HepG2 (cell line): ENCODE results near the gene KCNQ2. TPM values are rescaled to one million over a fixed set of nuclear protein-coding genes. Genes with fewer than 3 reads are reported as not detected.
A peak's percentile ranks its signal among the peaks of the same experiment; 100 is the strongest.

Experiments used
- AGO1 ChIP-seq: fragments of 200-400 bp; formaldehyde crosslinking; IDR thresholded peaks from 2 replicates; pipeline ENCODE4 v1.6.1; 2017; ENCODE audit warnings: mild to moderate bottlenecking, low read depth, low read length, moderate library complexity; ENCODE audit not compliant: poor library complexity, severe bottlenecking
- CSRNP1 ChIP-seq: sonication (generic); formaldehyde crosslinking; IDR thresholded peaks from 2 replicates; pipeline ENCODE4 v1.8.1; 2023; ENCODE audit warnings: mild to moderate bottlenecking, missing genetic modification reagents
- DRAP1 ChIP-seq: IDR thresholded peaks from 2 replicates; pipeline ENCODE4 v1.6.1; 2016; ENCODE audit warnings: missing genetic modification reagents, missing compliant biosample characterization
- ELF1 ChIP-seq: sonication (generic); formaldehyde crosslinking; IDR thresholded peaks from 2 replicates; pipeline ENCODE4 v1.4.0; 2020; ENCODE audit warnings: missing genetic modification reagents
- KDM4B ChIP-seq: sonication (generic); formaldehyde crosslinking; IDR thresholded peaks from 2 replicates; pipeline ENCODE4 v1.4.0; 2020; ENCODE audit warnings: missing genetic modification reagents
- KLF12 ChIP-seq: sonication (generic); formaldehyde crosslinking; IDR thresholded peaks from 2 replicates; pipeline ENCODE4 v1.4.0; 2020; ENCODE audit warnings: missing genetic modification reagents, borderline replicate concordance
- KLF6 ChIP-seq: IDR thresholded peaks from 2 replicates; pipeline ENCODE4 v1.8.0; 2016; ENCODE audit warnings: missing biosample characterization, missing genetic modification reagents
- MTA1 ChIP-seq: sonication (generic); formaldehyde crosslinking; IDR thresholded peaks from 2 replicates; pipeline ENCODE4 v1.4.0; 2020; ENCODE audit warnings: missing genetic modification reagents, mild to moderate bottlenecking, borderline replicate concordance
- NFKB2 ChIP-seq: sonication (generic); formaldehyde crosslinking; IDR thresholded peaks from 2 replicates; pipeline ENCODE4 v1.4.0; 2020; ENCODE audit warnings: missing genetic modification reagents, borderline replicate concordance
- PBX3 ChIP-seq: sonication (generic); formaldehyde crosslinking; IDR thresholded peaks from 2 replicates; pipeline ENCODE4 v1.8.1; 2023; ENCODE audit warnings: missing genetic modification reagents, inconsistent platforms, borderline replicate concordance
- PRDM15 ChIP-seq: sonication (generic); formaldehyde crosslinking; IDR thresholded peaks from 2 replicates; pipeline ENCODE4 v1.4.0; 2020; ENCODE audit warnings: missing genetic modification reagents
- ZGPAT ChIP-seq: IDR thresholded peaks from 2 replicates; pipeline ENCODE4 v1.6.1; 2016; ENCODE audit warnings: mild to moderate bottlenecking
- ZNF329 ChIP-seq: sonication (generic); formaldehyde crosslinking; IDR thresholded peaks from 2 replicates; pipeline ENCODE4 v1.9.0; 2021; ENCODE audit warnings: low read depth, mild to moderate bottlenecking, missing genetic modification reagents
- polyA plus RNA-seq, 8 experiments: library from polyadenylated mRNA; depleted of rRNA in 3 of 8; stranded (reverse) in 7 of 8; unstranded in 1 of 8; fragments of >200 nt; fragmentation: Illumina TruSeq in 4 of 8; extraction: Trizol in 4 of 8; gene quantifications; 2 replicates each; pipeline versions ENCODE4 v1.2.1 to v1.2.3, GENCODE V29; 2011 to 2016; ENCODE audit warnings: low read depth in 4 of 8, missing spikeins in 1 of 8, mixed read lengths in 1 of 8; ENCODE audit not compliant: insufficient read depth in 1 of 8
- total RNA-seq, 5 experiments: library from RNA; depleted of rRNA; stranded (reverse); fragments of >200 nt; fragmentation: Illumina TruSeq; extraction: Trizol; gene quantifications; 2 replicates each; pipeline ENCODE4 v1.2.3, GENCODE V29; 2016; ENCODE audit warnings: low read depth in 1 of 5
- TF ChIP-seq, protein P1 (sequence below): sonication (generic); formaldehyde crosslinking; IDR thresholded peaks from 2 replicates; pipeline ENCODE4 v1.5.1; 2020; ENCODE audit warnings: missing genetic modification reagents, mild to moderate bottlenecking, borderline replicate concordance

The KCNQ2 gene
- total and polyA plus RNA-seq, 2 of the 13 experiments (the other 11 are each of a cell fraction or from before 2014, with no cell fraction given): not detected

GRCh38 chr20:63381781-63382431 lies 90.5 kb downstream of the KCNQ2 start (continued):
- TF ChIP-seq MTA1 (CRISPR knock-in tag) (no peak), KLF12 (CRISPR knock-in tag) (0 out of 2 replicates have a peak, but pooled peaks have one; percentile 62), CSRNP1 (CRISPR knock-in tag) (no peak), ZNF329 (CRISPR knock-in tag) (0 out of 2 replicates have a peak, but pooled peaks have one; percentile 21), AGO1 (peak; percentile 46), KDM4B (CRISPR knock-in tag) (peak; percentile 38; the same call in 1 of the 2 replicates), DRAP1 (no peak), PRDM15 (CRISPR knock-in tag) (no peak), KLF6 (no peak), ZGPAT (CRISPR knock-in tag) (0 out of 2 replicates have a peak, but pooled peaks have one; percentile 32), PBX3 (CRISPR knock-in tag) (no peak), NFKB2 (CRISPR knock-in tag) (peak; percentile 60; the same call in 1 of the 2 replicates), ELF1 (0 out of 2 replicates have a peak, but pooled peaks have one; percentile 28)
- TF ChIP-seq, protein P1, sequence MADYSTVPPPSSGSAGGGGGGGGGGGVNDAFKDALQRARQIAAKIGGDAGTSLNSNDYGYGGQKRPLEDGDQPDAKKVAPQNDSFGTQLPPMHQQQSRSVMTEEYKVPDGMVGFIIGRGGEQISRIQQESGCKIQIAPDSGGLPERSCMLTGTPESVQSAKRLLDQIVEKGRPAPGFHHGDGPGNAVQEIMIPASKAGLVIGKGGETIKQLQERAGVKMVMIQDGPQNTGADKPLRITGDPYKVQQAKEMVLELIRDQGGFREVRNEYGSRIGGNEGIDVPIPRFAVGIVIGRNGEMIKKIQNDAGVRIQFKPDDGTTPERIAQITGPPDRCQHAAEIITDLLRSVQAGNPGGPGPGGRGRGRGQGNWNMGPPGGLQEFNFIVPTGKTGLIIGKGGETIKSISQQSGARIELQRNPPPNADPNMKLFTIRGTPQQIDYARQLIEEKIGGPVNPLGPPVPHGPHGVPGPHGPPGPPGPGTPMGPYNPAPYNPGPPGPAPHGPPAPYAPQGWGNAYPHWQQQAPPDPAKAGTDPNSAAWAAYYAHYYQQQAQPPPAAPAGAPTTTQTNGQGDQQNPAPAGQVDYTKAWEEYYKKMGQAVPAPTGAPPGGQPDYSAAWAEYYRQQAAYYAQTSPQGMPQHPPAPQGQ: 0 out of 2 replicates have a peak, but pooled peaks have one; percentile 59
